Stomach (tissue), 4 donors: ENCODE results near the gene MAGI2.

Experiments used
- EP300 ChIP-seq: sonication (generic); formaldehyde crosslinking; IDR thresholded peaks from one replicate; pipeline ENCODE4 v1.6.1; 2017; ENCODE audit warnings: antibody characterized with exemption
- POLR2A ChIP-seq, 4 donors: fragments of 450-650 bp; IDR thresholded peaks; one replicate each; pipeline ENCODE4 v1.6.1; 2016; ENCODE audit warnings: antibody characterized with exemption in 4 of 4, control low read depth in 2 of 4, mild to moderate bottlenecking in 1 of 4, moderate library complexity in 1 of 4
- POLR2AphosphoS5 ChIP-seq, 3 donors: sonication (generic); formaldehyde crosslinking; IDR thresholded peaks; one replicate each; pipeline ENCODE4 v1.6.1; 2016; ENCODE audit warnings: antibody characterized with exemption in 3 of 3
- TF ChIP-seq, protein P1 (sequence below), 7 experiments: fragments of 450-650 bp in 4 of 7; fragments of 200-600 bp in 3 of 7; sonication (generic) in 3 of 7; IDR thresholded peaks; one replicate each; pipeline ENCODE4 v1.5.1; 2016 to 2019; ENCODE audit warnings: antibody characterized with exemption in 7 of 7, control low read depth in 2 of 7, mild to moderate bottlenecking in 1 of 7

DNA sequence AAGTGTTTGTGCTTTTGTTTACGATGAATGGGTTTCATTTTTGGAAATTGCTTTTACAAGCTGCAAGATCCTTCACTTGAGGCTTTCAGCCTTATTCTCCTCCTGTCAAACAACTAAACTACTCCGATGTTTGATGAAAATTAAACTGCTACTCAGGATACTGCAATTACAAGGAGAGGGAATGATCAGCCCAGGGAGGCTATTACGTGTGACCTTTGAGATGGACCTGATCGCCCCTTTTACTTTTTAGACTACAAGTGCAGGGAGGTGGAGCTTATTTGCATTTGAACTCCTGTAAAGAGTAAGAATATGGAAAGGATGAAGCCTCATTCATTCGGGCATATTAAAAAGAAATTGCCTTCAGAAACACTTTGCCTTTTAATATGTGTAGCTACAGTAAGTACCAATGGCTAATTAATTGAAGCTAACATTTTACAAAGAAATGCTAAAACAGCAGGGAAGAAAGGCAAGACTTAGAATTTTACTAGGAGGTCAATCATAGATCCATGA, 1435.8 kb downstream of the MAGI2 start:
- TF ChIP-seq, protein P1, sequence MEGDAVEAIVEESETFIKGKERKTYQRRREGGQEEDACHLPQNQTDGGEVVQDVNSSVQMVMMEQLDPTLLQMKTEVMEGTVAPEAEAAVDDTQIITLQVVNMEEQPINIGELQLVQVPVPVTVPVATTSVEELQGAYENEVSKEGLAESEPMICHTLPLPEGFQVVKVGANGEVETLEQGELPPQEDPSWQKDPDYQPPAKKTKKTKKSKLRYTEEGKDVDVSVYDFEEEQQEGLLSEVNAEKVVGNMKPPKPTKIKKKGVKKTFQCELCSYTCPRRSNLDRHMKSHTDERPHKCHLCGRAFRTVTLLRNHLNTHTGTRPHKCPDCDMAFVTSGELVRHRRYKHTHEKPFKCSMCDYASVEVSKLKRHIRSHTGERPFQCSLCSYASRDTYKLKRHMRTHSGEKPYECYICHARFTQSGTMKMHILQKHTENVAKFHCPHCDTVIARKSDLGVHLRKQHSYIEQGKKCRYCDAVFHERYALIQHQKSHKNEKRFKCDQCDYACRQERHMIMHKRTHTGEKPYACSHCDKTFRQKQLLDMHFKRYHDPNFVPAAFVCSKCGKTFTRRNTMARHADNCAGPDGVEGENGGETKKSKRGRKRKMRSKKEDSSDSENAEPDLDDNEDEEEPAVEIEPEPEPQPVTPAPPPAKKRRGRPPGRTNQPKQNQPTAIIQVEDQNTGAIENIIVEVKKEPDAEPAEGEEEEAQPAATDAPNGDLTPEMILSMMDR (IDR thresholded peaks at IDR 0.05): no peak
- TF ChIP-seq POLR2AphosphoS5 (IDR thresholded peaks at IDR 0.05): no peak
- no peak for TF ChIP-seq POLR2A (IDR thresholded peaks at IDR 0.05)
- no peak for TF ChIP-seq EP300
